GM19324 (cell line): ENCODE data around the gene PRSS50.

Source experiments
- ATAC-seq: cut with Tn5 transposase; IDR thresholded peaks from one replicate; pipeline ENCODE4 v1.9.1; 2021; ENCODE audit warnings: mild to moderate bottlenecking, moderate library complexity; ENCODE audit not compliant: unreplicated experiment, low FRiP score

Gene PRSS50

DNA sequence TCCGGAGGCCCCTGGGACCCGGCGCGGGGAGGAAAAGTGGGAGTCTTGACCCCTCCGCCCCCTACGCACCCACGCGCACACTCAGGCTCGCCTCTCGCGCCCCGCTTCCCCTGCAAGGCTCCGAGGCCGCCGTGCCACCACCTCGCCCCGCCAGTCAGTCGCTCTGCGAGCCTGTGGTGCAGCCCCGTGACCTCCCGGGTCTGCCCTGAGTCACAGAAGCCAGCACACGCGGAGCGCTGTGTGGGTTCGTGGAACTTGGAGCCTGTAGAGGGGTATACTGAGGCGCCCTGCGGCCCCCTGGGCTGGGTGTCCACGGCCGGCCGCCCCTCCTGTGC lies 23.8 kb downstream of the PRSS50 start:
- no peak for ATAC-seq

DNA sequence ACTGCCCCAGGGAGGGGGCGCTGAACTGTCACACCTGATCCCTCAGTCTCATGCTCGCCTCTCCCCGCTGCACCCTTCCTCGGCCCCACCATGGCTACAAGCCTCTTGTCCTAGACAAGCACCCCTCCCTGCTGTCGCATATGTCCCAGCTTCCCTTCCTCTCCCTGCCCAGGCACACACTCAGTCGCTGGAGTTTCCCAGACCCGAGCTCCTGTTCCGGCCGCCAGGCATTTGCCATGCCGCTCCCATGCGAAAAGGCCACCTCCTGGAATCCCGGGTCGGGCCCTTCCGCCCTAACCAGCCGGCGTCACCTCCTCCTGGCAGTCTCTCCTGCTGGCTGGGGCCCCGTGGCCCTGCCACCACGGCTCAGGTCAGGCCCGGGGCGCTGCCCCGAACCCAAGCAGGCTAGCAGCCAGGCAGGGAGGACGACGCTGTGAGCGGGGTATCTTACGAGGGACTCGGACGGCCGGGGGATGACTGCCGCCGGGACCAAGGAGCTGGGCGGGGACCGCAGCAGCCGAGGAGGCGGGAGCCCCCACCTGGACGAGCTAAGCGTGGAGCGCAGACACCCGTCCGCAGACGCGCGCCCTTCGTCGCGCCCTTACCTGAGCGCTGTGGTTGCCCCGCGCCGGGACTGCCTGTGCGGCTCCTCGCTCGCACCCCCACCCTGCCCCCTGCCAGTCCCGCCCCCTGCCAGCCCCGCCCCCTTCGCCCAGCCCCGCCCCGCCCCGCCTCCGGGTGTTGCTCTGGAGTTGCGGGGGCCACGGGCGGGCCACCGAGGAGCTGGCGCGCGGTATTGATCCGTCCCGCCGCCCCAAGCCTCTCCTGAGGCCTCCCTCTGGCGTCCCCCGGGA lies 24.4 kb downstream of the PRSS50 start, which contains the start of gene ALS2CL:
Gene ALS2CL, minus strand, starts transcription at position 642 of the 854 bp plus-strand sequence. CDS start 4,239 bp downstream, outside the sequence.
- no peak for ATAC-seq

DNA sequence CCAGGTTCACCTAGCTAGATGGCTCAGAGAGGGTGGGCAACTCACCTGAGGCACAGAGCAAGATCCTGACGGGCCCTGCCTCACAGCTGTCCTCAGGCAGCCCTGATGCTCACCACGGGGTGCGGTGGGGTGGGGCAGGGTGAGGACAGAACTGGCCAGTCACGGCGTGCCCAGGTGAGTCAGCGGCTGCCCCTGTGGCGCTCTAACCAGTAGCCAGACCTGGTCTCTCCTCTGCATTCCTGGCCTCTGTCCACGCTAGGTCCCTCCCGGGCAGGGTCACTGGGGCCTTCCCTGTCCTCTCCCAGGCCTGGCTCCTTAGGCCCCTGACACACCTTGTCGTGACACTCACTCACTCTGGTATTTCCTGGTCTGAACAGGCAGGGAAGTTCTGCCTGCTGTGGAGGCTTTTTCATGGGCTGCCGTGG lies 25.1 kb downstream of the PRSS50 start:
- no peak for ATAC-seq

DNA sequence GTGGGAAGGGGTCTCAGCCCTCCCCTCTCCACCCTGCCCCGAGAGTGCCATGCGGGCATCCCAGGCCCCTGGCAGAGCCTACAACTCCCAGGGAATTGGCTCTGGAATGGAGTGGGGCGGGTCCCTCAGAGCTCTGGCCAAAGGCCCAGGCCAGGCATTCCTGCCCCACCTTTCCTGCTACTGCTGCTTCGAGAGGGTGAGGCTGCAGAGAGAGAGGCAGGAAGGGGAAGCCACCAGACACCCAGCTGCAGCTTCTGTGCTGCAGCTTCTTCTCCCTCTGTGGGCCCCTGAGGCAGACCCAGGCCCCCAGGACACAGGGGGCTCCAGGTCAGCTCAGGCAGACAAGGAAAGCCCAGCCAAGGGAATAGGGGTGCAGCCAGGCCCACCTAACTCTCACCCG lies 26.9 kb downstream of the PRSS50 start:
- ATAC-seq, result no peak

DNA sequence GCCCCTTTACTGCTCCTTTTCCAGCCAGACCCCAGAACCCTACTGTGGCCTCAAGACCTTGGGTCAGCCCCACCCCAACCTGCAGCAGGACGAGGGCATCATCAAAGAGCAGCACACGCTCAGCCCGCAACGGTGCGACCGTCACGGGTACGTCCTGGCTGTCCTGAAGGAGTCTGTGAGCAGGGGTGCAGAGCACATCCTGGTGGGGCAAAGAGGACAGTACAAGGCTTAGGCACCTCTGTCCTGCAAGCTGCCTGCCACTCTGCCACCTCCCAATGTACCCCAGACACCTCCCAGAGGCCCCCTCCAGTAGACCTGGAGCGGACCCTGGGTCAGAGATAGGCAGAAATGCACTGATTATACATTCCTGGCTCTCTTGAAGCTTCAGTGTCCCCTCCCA lies 32.2 kb downstream of the PRSS50 start:
- ATAC-seq, result no peak

DNA sequence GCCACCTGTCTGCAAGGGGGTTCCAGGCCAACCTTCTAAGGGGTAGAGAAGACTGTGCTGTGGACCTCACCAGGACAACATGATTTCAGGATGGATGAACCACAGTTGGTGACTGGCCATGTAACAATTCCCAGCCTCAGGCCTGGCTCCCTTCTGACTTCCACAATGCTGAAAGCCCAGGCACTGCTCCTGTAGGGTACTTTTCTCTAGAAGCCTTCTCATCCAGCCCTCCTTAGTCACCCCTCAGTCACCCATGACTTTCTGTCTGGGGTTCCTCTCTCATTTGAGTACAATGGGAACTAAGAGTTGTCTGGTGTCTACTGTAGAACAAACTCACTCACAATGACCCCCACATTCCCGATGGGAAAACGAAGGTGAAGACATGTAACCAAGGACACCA lies 32.8 kb downstream of the PRSS50 start:
- ATAC-seq, result no peak

DNA sequence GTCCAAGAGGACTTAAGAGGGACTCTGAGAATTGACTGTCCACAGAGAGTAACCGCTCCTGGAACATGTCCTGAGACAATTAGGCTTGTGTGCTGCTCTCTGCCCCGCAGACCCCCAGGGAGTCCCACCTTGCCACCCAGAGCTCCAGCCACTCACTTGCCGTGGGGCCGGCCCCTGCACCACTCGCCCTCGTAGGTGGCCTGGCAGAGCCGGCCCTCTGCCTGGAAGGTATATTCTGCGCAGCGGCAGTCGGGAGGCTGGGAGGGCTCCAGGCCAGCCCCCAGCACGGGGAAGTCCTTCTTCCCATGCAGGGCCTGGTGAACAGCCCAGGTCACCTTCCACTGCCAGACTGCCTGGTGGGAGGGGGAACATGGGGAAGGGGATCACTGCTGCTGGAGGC lies 34.7 kb downstream of the PRSS50 start:
- no peak for ATAC-seq

DNA sequence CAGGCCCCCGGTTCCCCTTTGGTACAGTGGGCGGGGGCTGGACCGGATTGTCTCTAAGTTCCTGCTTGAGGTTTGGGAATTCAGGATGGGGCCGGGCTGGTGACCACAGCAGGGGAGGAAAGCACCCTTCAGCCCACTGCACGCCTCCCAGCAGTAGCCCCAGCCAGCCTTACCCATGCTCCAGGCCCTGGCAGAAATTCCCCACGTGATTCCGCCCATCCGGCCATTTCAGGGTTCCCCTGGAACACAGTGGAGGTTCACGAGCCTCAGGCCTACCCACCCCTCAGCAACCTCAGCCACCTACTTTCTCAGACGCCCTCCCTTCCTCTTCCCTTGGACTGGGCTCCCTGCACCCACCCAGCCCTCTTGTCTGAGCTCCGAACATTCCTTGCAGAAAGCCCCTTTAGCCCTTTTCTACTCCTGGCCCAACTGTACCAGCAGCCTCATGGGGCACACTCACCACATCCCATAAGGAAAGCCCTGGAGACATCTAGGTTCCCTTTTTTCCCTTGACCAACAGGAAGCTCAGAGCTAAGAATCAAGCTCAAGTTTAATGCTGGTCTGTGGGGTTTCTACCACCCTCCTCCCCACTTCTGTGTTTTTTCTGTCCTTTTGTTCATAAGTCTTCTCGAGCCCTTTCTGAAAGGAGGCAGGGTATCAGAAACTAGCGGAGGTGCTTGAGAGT lies 35.7 kb downstream of the PRSS50 start:
- no peak for ATAC-seq

DNA sequence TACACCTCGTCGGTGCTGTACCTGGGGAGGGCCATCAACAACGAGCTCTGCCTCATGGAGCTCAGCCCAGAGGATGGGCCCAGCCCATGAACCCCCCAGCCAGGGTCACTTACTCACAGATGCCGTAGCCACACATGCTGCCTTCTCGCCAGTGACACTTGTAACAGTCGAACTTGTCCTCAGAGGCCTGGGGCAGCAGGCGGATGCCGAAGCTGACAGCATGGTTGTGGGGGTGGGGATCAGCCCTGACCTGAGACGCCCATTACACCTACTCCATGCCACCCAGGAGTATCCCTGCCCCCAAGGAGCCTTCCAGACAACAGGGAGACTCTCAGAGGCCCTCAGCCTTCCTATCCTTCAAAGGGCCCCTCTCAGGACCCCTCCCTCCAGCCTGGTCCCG lies 36.3 kb downstream of the PRSS50 start:
- ATAC-seq, result no peak

DNA sequence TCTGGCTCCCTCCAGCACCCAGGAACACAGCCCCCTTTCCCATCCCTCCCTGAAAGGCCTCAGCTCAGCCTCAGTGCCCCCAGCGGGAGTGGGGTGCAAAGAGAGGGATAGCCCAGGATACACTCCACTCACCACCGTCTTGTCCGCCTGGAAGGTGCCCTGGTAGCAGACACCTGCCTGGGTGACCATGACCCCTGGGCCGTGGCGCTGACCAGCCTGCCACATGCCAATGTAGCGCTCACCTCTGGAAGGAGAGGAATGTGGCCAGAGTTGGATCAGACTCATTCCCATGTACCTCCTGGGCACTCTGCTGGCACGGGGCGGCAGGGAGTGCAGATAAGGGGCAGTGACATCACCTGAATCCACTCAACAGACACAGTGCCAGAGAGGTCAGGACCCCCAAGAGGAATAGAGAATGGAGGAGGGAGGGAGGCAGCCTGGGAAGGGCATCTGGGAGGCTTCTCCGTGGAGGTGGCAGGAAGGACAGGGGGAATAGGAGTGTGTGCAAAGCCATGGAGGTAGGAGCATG lies 37.3 kb downstream of the PRSS50 start:
- ATAC-seq, result no peak

DNA sequence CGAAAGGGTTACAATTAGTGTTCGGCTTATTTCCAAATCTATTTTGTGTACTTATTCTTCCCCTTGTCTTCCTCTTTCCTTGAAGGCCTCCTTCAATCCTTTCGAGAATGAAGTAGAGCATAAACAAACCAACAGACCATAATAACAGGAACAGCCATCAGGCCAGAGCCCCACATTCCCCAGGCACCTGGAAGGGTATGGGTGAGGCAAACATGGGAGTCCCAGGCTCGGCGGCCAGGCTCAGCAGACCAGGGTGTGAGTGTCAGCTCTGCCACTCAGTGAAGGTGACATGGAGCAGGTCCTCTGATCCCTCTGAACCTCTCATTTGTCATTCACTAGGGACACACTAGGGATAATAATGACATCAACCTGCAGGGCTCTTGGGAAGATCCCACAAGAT lies 38.0 kb downstream of the PRSS50 start:
- ATAC-seq, result no peak

DNA sequence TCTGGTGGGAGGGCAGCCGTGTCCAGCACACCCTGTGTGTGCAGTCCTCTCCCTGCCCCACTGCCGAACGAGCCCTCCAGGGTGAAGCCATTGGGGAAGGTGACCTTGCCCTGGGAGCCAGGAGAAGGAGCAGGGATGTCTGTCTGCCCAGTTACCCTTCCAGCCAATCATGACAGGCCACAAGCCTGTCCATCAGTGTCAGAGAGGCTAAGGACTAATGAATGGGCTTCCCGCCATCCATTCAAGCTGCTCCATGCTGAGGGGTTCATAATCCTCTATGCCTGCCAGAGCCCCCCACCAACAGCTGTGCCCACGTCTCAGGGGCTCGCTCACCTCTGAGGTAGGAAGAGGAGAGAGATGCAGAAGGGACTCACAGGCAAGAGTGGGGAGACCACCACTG lies 39.4 kb downstream of the PRSS50 start:
- no peak for ATAC-seq

DNA sequence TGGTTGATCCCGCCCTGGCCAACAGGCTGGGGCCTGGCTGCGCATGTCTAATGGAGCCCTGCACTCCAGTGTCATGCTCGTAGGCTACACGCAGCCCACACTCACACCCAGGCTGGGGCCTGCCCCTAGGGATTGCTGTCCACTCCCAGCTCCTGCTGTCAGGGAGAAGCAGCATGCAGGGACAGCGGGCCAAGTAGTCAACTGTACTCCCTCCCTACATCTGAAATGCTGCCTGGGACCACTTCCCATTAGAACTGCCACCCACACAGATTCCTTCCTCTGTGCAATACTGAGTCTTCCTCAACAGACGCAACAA lies 40.3 kb downstream of the PRSS50 start:
- ATAC-seq, result no peak

DNA sequence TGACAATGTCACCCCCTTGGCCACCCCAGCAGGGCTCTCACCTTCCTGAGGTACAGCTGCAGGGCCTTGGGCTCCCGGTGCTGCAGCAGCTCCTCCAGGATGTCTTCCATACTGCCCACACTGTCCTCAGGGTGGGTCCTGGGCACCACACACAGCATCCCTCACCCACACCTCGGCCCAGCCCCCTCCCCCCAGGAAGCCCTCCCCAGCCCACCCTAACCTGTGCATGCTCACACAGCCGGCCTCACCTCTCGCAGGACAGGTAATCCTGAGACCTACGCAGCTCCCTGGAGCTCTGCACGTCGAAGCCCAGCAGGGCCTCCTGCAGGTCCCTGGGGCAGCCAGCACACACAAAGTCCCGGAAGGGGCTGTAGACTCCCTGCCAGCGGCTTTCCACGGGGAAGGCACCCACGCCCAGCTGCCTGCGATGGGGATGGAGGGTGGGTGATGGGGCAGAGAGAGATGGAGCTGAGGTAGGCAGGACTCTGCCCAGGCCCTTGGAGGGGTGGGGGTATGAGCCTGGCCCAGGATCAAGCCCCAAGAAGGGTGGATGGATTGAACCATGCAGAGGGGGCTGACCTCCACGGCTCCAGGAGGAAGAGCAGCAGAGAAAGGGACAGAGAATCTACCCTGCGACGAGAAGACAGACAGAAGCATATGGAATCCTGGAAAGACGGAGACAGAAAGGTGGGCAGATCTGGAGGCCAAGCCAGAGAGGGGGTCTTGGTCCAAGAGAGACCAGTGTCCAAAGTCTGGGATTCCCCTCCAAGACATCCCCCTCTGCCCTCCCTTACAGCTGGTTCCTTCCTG lies 40.9 kb downstream of the PRSS50 start:
- no peak for ATAC-seq

DNA sequence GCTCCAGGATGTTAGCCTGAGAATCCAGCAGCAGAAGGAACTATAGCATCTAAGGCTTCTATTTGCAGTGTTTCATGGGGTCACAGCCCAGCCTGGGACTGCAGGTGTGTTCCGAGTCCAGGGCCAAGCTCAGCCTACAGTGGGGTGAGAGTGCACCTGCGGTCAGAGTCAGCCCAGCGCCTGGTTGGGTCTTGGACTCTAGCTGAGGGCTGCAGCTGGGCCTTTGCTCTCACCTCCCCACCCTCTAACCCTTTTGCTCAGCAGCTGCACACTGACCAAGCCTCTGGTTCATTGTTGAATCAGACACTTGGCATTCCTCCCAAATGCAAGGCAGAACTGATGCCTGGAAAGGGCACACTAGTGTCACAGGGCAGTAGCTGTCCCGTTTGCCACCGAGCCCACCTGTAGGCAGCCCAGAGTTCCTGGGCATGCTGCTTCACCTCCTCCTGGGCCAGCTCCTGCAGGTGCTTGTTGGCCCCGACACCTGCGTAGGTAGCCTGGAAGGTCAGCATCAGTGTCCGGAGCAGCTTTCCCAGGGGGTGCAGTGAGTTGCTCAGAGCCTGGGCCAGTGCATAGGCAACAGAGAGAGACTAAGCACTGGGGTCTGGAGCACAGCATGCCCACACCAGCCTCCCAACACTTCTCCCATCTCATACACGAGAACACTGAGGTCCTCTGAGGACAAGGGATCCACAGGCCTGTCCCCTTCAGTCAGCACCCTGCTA lies 41.7 kb downstream of the PRSS50 start:
- no peak for ATAC-seq

DNA sequence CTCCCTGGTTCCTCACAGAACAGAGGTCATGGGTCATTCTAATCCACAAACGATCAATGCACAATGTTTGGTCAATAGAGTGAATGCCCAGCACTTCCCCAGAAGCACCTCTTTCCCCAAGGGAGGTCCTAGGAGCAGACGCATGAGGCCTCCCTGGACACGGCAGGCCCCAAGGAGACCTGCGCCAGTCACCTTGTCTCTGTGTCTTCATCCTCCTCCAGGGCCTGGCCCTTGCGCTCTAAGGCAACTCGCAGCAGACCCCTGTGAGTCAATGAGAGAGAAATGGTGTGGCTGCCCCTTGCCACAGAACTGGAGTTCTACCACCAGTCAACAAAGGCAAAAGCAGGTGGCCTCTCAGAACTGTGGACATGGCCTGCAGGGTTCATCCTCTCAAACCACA lies 42.2 kb downstream of the PRSS50 start:
- ATAC-seq, result no peak

DNA sequence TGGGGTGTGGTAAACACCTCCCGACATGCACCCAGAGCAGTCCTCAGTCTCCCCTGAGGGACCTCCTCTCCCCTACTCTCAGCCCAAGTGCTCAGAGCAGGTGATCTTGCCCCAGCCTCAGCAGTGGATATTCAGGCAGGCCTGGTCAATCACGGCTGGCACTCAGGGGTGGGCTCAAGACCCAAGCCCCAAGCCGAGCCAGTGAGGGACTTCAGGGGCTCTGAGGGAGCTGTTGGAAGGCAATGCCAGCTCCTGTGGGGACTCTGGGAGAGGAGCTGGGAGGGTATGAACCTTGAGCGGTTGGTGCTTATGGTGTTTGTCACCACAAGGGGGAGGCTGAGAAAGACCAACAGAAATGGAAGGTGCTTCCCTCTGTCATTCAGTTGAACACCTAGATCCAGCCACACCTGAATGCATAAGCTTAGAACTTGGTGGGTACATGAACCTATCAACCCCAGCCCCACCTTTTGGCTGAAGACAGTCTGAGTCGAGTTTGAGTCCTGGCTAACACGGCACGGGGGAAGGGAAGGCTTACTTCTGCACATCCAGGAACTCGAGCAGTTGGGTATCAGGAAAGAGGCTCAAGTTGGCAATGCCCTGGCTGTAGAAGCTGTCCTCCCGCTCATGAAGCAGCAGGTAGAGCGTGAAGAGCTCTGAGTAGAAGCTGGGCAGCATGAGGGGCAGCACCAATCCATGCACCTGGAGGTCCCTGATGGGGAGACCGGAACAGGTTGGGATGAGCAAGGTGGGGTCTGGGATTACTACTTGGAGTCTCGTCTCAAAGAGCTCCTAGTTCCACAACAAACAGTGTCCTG lies 43.4 kb downstream of the PRSS50 start:
- ATAC-seq, result no peak

DNA sequence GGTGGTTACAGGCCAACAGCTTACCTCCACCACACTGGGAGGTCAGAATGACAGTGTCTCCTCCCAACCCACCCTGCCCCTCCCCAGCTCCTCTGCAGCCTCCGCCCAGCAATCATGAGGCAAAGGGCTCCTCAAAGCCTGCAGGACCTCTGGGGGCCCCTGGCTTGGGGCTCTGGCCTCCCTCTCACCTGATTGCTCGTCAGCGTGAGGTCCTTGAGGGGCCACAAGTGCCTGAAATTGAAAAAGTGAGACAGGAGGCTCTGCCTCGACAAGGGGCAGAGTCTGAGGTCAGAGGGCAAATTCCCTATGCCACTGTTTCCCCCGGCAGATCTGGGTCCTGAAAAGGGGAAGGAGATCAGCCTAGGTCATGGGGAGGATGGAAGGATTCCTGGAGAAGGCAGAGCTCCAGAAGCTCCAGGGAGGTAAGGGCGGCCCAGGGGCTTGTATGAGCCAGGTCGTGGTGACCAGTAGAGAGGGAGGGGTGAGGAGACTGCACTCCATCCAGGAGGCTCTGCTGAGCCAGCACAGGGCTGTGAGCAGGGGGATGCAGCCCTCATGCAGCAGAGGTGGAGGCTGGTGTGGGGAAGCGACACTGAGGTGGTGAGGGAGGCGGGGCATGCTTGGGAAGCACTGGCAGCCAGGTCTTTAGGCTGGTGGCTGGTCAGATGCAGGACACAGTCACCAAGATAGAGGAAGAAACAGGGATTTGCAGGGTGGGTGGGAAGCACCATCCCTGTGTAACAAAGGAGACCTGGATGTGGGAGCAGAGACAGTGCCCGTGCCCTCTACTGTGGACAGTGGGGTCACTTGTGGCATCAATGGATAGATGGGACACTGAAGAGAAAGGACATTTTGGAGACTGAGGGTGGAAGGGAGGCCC lies 44.3 kb downstream of the PRSS50 start:
- ATAC-seq, result no peak

DNA sequence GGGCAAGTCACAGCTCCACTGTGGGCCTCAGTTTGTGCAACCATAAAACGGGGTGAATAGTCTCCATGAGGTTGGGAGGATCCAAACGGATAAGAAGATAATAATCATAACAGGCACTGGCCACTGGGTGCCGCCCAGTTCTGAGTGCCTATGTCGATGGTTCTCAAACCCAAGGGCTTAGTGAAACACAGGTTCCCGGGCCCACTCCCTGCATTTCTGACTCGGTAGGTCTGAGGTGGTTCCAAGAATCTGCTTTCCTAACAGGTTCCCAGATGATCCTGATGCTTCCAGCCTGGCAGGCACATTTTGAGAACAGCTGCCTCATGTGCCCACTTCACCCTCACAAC lies 45.3 kb downstream of the PRSS50 start:
- no peak for ATAC-seq
